ENCODE results near the gene GDF3. TPM values are rescaled to one million over a fixed set of nuclear protein-coding genes. Genes with fewer than 3 reads are reported as not detected.
"Not testable (repeated sequence)": the region's sequence is repeated elsewhere in the genome, so short reads cannot be mapped to it uniquely, and the experiment has no call there.

The GDF3 gene
- not detected for total RNA-seq

- no peak for ATAC-seq
- no peaks in the 10 kb centered on the region for H3K9me3 ChIP-seq
- DNase-seq, result no peak
- H3K4me1 ChIP-seq, result no peaks in the 10 kb centered on the region
- no peaks in the 10 kb centered on the region for H3K27me3 ChIP-seq
- H3K36me3 ChIP-seq, result no peaks in the 10 kb centered on the region
- no peak for TF ChIP-seq POLR2A (IDR thresholded peaks at IDR 0.05)
- TF ChIP-seq, protein P1, sequence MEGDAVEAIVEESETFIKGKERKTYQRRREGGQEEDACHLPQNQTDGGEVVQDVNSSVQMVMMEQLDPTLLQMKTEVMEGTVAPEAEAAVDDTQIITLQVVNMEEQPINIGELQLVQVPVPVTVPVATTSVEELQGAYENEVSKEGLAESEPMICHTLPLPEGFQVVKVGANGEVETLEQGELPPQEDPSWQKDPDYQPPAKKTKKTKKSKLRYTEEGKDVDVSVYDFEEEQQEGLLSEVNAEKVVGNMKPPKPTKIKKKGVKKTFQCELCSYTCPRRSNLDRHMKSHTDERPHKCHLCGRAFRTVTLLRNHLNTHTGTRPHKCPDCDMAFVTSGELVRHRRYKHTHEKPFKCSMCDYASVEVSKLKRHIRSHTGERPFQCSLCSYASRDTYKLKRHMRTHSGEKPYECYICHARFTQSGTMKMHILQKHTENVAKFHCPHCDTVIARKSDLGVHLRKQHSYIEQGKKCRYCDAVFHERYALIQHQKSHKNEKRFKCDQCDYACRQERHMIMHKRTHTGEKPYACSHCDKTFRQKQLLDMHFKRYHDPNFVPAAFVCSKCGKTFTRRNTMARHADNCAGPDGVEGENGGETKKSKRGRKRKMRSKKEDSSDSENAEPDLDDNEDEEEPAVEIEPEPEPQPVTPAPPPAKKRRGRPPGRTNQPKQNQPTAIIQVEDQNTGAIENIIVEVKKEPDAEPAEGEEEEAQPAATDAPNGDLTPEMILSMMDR (IDR thresholded peaks at IDR 0.05 in 4 of 5, conservative IDR thresholded peaks at IDR 0.05 in 1 of 5), result no peak
- peak within 1 kb of the TSS in 1 of 4 donors; percentile 18 for H3K27ac ChIP-seq
- intact Hi-C loops (cut with DNase I; ENCODE audit: low total_unique reads) (no loop called here), in situ Hi-C loops (cut with MboI; ENCODE audit: low sequenced_read_pairs in 4 of 4) (no loop called here)
- no peak within 1 kb of the TSS for H3K4me3 ChIP-seq
Measured at GRCh38 chr12:7695566-7696197, at the start of gene GDF3. TSS of gene GDF3 (minus strand) at chr12:7695775. CDS start at chr12:7695728, 47 bp downstream.

GRCh38 chr12:7732993-7733392, 37.4 kb upstream of the GDF3 start:
- in situ Hi-C loops (cut with MboI; ENCODE audit: low sequenced_read_pairs in 4 of 4) (no loop called here), intact Hi-C loops (cut with DNase I; ENCODE audit: low total_unique reads) (no loop called here)
- H3K4me1 ChIP-seq, result no peaks in the 10 kb centered on the region
- DNase-seq (no peak), ATAC-seq (no peak)
- H3K9me3 ChIP-seq, result no peaks in the 10 kb centered on the region
- H3K27me3 ChIP-seq, result no peaks in the 10 kb centered on the region
- TF ChIP-seq, protein P1 (IDR thresholded peaks at IDR 0.05 in 4 of 5, conservative IDR thresholded peaks at IDR 0.05 in 1 of 5), result no peak
- TF ChIP-seq POLR2A (IDR thresholded peaks at IDR 0.05), result no peak
- H3K4me3 ChIP-seq, result no peak overlapping the region
- H3K27ac ChIP-seq, result no peak overlapping the region
- no peaks in the 10 kb centered on the region for H3K36me3 ChIP-seq

DNA sequence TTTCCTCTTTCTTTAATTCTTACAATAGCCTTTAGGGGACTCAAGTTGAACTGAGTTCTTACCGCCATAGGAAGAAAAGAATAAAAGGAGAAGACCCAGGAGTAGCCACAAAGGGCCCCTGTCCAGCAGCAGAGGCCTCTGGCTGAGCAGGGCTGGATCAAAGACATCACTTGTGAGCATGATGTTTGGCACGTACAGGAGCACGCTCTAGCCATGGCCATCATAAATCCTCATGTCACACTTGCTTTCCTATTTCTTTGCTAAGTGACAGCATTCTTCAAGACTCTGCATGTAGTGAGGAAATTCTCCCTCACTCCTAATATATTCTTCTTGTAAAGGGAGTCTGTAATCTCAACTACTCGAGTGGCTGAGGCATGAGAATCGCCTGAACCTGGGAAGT, 35.9 kb upstream of the GDF3 start:
- in situ Hi-C loops (cut with MboI; ENCODE audit: low sequenced_read_pairs in 4 of 4), result no loop called here
- Histone ChIP-seq H3K36me3 (no peaks in the 10 kb centered on the region), H3K4me3 (no peak overlapping the region), H3K27me3 (no peaks in the 10 kb centered on the region), H3K27ac (no peak overlapping the region), H3K9me3 (no peaks in the 10 kb centered on the region), H3K4me1 (no peaks in the 10 kb centered on the region)
- ATAC-seq (no peak), DNase-seq (no peak)
- TF ChIP-seq POLR2A (IDR thresholded peaks at IDR 0.05), result no peak
- TF ChIP-seq, protein P1 (IDR thresholded peaks at IDR 0.05 in 4 of 5, conservative IDR thresholded peaks at IDR 0.05 in 1 of 5), result no peak
- intact Hi-C loops (cut with DNase I; ENCODE audit: low total_unique reads), result no loop called here

- H3K27me3 ChIP-seq; intact Hi-C loops (cut with DNase I; ENCODE audit: low total_unique reads); H3K27ac ChIP-seq; H3K9me3 ChIP-seq; H3K36me3 ChIP-seq; H3K4me3 ChIP-seq; H3K4me1 ChIP-seq; DNase-seq; in situ Hi-C loops (cut with MboI; ENCODE audit: low sequenced_read_pairs in 4 of 4); ATAC-seq: not testable (repeated sequence)
Measured at GRCh38 chr12:7730984-7731383, 35.4 kb upstream of the GDF3 start.

DNA sequence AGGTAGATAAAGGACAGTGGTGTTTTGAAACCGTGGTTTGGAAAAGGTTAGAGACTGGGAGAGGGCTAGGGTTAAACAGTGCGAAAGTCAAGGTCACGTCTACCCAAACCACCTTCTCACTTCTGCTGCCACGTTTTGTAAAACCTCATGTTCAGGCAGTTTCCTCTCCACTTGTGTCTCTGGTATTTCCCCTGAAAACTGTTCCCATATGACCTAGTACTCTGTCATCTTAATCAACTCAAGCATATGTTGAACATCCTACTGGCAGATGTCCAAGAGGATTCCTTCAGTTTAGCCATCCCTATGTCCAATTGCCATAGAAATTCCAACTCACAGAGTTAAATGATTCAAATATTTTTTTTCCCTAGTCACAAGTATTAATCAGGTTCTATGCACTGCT, 34.2 kb upstream of the GDF3 start:
- Histone ChIP-seq H3K9me3 (no peaks in the 10 kb centered on the region), H3K27me3 (no peaks in the 10 kb centered on the region), H3K36me3 (no peaks in the 10 kb centered on the region), H3K4me3 (no peak overlapping the region), H3K27ac (no peak overlapping the region), H3K4me1 (no peaks in the 10 kb centered on the region)
- in situ Hi-C loops (cut with MboI; ENCODE audit: low sequenced_read_pairs in 4 of 4), result no loop called here
- intact Hi-C loops (cut with DNase I; ENCODE audit: low total_unique reads), result no loop called here
- TF ChIP-seq, protein P1 (IDR thresholded peaks at IDR 0.05 in 4 of 5, conservative IDR thresholded peaks at IDR 0.05 in 1 of 5), result no peak
- no peak for TF ChIP-seq POLR2A (IDR thresholded peaks at IDR 0.05)
- ATAC-seq (no peak), DNase-seq (no peak)

All from gastrocnemius medialis (tissue), 4 donors.